Measurements from ENCODE around the gene HNRNPCL4. TPM values are rescaled to one million over a fixed set of nuclear protein-coding genes. Genes with fewer than 3 reads are reported as not detected.
"Not testable (repeated sequence)": the region's sequence is repeated elsewhere in the genome, so short reads cannot be mapped to it uniquely, and the experiment has no call there.

Gene HNRNPCL4
- under 1 TPM in 2 of 4 donors, not detected in 2; 0.16 to 0.22 TPM for polyA plus RNA-seq (ENCODE audit: insufficient read length in 4 of 4)

GRCh38 chr1:13165531-13165930 is at the start of gene HNRNPCL4:
TSS of gene HNRNPCL4 (minus strand) at chr1:13165631. CDS start at chr1:13165467, 164 bp downstream.
- not testable (repeated sequence) for DNase-seq (ENCODE audit: low read depth in 4 of 4, low spot score in 3 of 4)

DNA sequence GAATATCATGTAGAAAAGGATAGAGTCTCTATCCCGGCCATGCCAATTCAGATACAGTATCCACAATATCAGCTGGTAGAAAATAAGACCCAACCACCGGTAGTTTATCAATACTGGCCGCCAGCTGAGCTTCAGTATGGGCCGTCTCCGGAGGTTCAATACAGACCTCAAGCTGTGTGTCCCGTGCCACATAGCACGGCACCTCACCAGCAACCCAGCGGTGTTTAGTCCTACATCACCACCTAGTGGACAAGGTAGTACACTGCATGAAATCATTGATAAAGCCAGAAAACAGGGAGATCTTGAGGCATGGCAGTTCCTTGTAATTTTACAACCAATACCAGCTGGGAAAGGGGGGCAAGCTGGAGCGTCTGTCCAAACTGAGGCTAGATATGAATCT is 43.3 kb upstream of the HNRNPCL4 start:
- not testable (repeated sequence) for DNase-seq (ENCODE audit: low read depth in 4 of 4, low spot score in 3 of 4)

GRCh38 chr1:13201309-13201708 is 35.9 kb upstream of the HNRNPCL4 start, which contains the start of gene PRAMEF13:
TSS of gene PRAMEF13 (minus strand) at chr1:13201409. CDS start at chr1:13199589, 1,820 bp downstream.
- not testable (repeated sequence) for DNase-seq (ENCODE audit: low read depth in 4 of 4, low spot score in 3 of 4)

DNA sequence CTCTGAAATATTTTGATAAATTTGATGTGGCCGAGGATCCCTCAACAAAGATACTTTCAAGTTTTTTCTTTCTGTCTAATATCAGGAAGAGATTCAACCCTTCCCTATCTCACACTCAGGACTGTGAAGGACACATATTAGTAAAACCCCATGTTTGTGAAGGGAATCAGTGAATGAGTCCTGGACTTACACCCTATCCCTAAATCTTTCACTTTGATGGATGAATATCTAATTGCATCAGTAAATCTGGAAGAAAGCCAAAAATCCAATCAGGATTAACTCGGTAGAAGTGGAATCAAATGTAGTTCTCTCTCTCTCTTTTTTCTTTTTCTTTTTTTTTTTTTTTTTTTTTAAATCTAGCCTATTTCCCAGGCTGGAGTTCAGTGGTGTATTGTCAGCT is 6.1 kb upstream of the HNRNPCL4 start, which contains the start of gene PRAMEF9:
TSS of gene PRAMEF9 (plus strand) at position 301 of the 400 bp plus-strand sequence. CDS start 3,433 bp downstream, outside the sequence.
- DNase-seq (ENCODE audit: low read depth in 4 of 4, low spot score in 3 of 4), result not testable (repeated sequence)

DNA sequence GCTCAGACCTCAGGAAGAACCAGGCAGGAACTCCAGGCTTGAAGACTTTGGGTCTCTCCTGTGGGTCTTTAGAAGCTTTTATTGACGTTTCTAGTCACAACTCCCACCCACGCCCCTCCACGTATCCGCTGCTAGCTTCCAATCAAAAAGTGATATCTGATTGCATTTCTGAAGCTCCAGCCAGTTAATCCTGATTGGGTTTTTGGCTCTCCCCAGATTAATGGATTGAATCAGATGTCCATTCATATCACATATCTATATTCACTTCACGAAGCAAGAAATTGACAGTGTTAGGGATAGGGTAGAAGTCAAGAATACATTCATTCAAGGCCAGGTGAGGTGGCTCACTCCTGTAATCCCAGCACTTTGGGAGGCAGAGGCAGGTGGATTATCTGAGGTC is 9.5 kb downstream of the HNRNPCL4 start, which contains the start of gene PRAMEF26:
TSS of gene PRAMEF26 (minus strand) at position 101 of the 400 bp plus-strand sequence. CDS start 2,914 bp downstream, outside the sequence.
- DNase-seq (ENCODE audit: low read depth in 4 of 4, low spot score in 3 of 4), result not testable (repeated sequence)

GRCh38 chr1:13116754-13117153 is 48.7 kb downstream of the HNRNPCL4 start, which contains the start of gene HNRNPCL2:
TSS of gene HNRNPCL2 (minus strand) at chr1:13116854. CDS start at chr1:13116400, 454 bp downstream.
- DNase-seq (ENCODE audit: low read depth in 4 of 4, low spot score in 3 of 4), result not testable (repeated sequence)

Other genes with a start within 250 kb of the HNRNPCL4 start
- gene PRAMEF7, start 249.0 kb downstream of the HNRNPCL4 start, polyA plus RNA-seq (ENCODE audit: insufficient read length in 4 of 4), result not detected
- gene PRAMEF6, start 218.1 kb downstream of the HNRNPCL4 start, polyA plus RNA-seq (ENCODE audit: insufficient read length in 4 of 4), result not detected
- gene PRAMEF27, start 109.1 kb downstream of the HNRNPCL4 start, polyA plus RNA-seq (ENCODE audit: insufficient read length in 4 of 4), result not detected
- gene HNRNPCL3, start 104.9 kb downstream of the HNRNPCL4 start, polyA plus RNA-seq (ENCODE audit: insufficient read length in 4 of 4), result not detected
- gene PRAMEF25, start 94.9 kb downstream of the HNRNPCL4 start, polyA plus RNA-seq (ENCODE audit: insufficient read length in 4 of 4), result not detected
- gene HNRNPCL2, start 48.8 kb downstream of the HNRNPCL4 start, polyA plus RNA-seq (ENCODE audit: insufficient read length in 4 of 4), result under 1 TPM in 2 of 4 donors, not detected in 2; 0.27 to 0.28 TPM
- not detected for gene PRAMEF26, start 9.6 kb downstream of the HNRNPCL4 start, polyA plus RNA-seq (ENCODE audit: insufficient read length in 4 of 4)
- not detected for gene PRAMEF9, start 6.2 kb upstream of the HNRNPCL4 start, polyA plus RNA-seq (ENCODE audit: insufficient read length in 4 of 4)
- not detected for gene PRAMEF13, start 35.8 kb upstream of the HNRNPCL4 start, polyA plus RNA-seq (ENCODE audit: insufficient read length in 4 of 4)
- not detected for gene PRAMEF18, start 60.5 kb upstream of the HNRNPCL4 start, polyA plus RNA-seq (ENCODE audit: insufficient read length in 4 of 4)
- not detected for gene PRAMEF5, start 88.6 kb upstream of the HNRNPCL4 start, polyA plus RNA-seq (ENCODE audit: insufficient read length in 4 of 4)
- gene PRAMEF8, start 119.5 kb upstream of the HNRNPCL4 start, polyA plus RNA-seq (ENCODE audit: insufficient read length in 4 of 4), result not detected
- not detected for gene PRAMEF33, start 137.9 kb upstream of the HNRNPCL4 start, polyA plus RNA-seq (ENCODE audit: insufficient read length in 4 of 4)
- gene PRAMEF15, start 149.9 kb upstream of the HNRNPCL4 start, polyA plus RNA-seq (ENCODE audit: insufficient read length in 4 of 4), result not detected
- gene PRAMEF14, start 181.5 kb upstream of the HNRNPCL4 start, polyA plus RNA-seq (ENCODE audit: insufficient read length in 4 of 4), result not detected
- gene PRAMEF19, start 206.3 kb upstream of the HNRNPCL4 start, polyA plus RNA-seq (ENCODE audit: insufficient read length in 4 of 4), result not detected
- gene PRAMEF17, start 224.0 kb upstream of the HNRNPCL4 start, polyA plus RNA-seq (ENCODE audit: insufficient read length in 4 of 4), result not detected
- gene PRAMEF20, start 244.8 kb upstream of the HNRNPCL4 start, polyA plus RNA-seq (ENCODE audit: insufficient read length in 4 of 4), result not detected

Measured in right renal pelvis (tissue), 4 donors.